GM12874 (cell line): Measurements from ENCODE around the gene DCANP1.

ENCODE experiments used
- CTCF ChIP-seq: IDR thresholded peaks from 2 replicates; pipeline ENCODE4 v1.5.1; 2011; ENCODE audit warnings: low read depth, mild to moderate bottlenecking, control low read depth, low read length, moderate library complexity; ENCODE audit not compliant: insufficient read depth

Gene DCANP1

DNA sequence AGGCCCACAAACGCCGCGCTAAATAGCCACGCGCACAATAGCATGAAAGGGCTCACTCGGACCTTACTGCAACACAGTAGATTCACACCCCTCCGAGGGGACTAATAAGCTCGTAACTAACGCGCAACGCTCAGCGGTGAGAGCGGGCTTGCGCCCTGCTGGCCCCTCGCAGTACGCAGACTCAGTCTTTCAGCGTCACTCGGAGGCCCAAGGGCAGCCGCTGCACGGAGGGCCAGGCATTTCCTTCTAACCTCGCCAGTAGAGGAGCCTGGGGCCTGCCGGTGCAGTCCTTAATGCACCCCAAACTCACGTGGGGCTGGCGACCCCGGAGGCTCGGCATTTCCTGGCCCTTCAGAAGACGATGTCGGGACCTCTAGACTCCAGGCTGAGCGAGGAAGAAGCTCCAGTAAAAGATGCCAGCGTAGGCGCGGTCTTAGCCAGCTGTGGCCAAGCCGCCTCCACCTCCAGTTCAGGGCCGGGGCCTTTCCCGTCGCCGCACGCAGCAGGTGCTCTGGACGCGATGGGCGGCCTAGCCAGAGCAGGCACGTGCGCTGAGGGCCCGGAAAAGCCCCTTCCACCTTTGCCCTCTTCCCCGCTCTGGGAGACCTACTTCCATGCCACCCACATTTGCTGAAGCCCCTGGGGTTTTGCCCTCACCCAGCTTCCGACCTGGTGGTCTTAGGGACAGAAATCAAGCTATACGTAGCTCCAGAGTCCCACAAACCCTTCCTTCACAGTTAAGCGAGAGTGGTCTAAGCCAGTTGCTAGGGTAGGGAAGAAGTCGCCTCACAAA lies 43.3 kb upstream of the DCANP1 start:
- no peak for TF ChIP-seq CTCF

- no peak for TF ChIP-seq CTCF
Measured at GRCh38 chr5:135489466-135490244, 42.5 kb upstream of the DCANP1 start.

- TF ChIP-seq CTCF, result no peak
Measured at GRCh38 chr5:135488727-135489465, 41.7 kb upstream of the DCANP1 start.

DNA sequence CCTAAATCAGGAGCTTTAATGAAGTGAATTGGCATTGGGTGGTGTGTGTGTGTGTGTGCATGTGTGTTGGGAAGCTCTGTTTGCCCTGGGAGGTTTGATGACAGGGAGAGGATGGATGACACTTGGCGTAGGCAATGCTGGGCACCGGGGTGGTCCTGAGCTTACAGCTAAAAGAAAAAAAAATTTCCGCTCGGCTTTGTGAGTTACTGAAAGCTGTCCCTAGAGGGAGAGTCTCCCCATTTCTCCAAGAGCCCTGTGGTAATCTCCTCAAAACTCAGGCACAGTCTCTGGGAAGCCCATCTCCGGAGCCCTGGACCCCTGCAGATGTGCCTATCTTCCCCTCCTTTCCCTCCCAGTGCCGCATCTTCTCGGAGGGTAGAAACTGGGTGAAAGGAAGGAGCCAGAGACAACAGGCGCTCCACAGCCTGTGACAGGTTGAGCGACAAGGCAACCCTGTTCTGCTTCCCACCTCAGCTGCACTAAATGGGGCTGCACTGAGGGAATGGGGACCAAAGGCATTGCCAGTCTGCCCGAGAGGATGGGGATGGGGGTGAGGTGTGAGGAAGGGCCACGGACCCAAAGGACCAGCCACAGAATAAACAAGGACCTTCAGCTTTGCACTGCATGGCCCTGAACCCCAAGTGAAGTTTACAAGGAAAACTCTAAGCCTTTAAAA lies 40.8 kb upstream of the DCANP1 start:
- TF ChIP-seq CTCF, result no peak

- TF ChIP-seq CTCF, result no peak
Measured at GRCh38 chr5:135487037-135487395, 39.9 kb upstream of the DCANP1 start.

- TF ChIP-seq CTCF, result no peak
Measured at GRCh38 chr5:135486131-135487036, 39.2 kb upstream of the DCANP1 start.
